ENCODE measurements around the gene ARL4C. TPM values are rescaled to one million over a fixed set of nuclear protein-coding genes. Genes with fewer than 3 reads are reported as not detected.

ARL4C gene
- 1 to 10 TPM; 6.6 to 7.8 TPM for total RNA-seq

GRCh38 chr2:234496835-234497593, at the start of gene ARL4C:
TSS of gene ARL4C (minus strand) at chr2:234497081. CDS start at chr2:234496586, 495 bp downstream.
- Histone ChIP-seq H3K4me1 (peaks cover 10% of the 10 kb centered on the region), H3K27me3 (no peaks in the 10 kb centered on the region), H3K27ac (peak within 1 kb of the TSS; percentile 13 to 84 (median 75)), H3K4me3 (peak within 1 kb of the TSS; percentile 43 to 54), H3K36me3 (replicated peaks in 1 of 2; ENCODE audit: insufficient read depth in 1 of 2, low read depth in 2 of 2) (no peaks in the 10 kb centered on the region), H3K9me3 (no peaks in the 10 kb centered on the region)
- TF ChIP-seq CTCF (IDR thresholded peaks at IDR 0.05) (no peak), POLR2A (IDR thresholded peaks at IDR 0.05) (peak; percentile 40 to 62 (median 49))
- ATAC-seq (peak; percentile 87), DNase-seq (peak; percentile 73 to 81 (median 76))
- WGBS, 2 donors, result 0 to 9% methylated on average over 4 to 52 of the region's 100 CpGs
- intact Hi-C loops (cut with DNase I), result loop anchor here (5.0 kb wide), 1 partner anchor 360 kb away; no protein-coding TSS in a partner anchor

GRCh38 chr2:234544659-234545611, 48.1 kb upstream of the ARL4C start:
- H3K27me3 ChIP-seq, result no peaks in the 10 kb centered on the region
- ATAC-seq, result peak; percentile 83
- intact Hi-C loops (cut with DNase I), result loop anchor here (10.0 kb wide), 1 partner anchor 410 kb away; no protein-coding TSS in a partner anchor

GRCh38 chr2:234542742-234543141, 45.9 kb upstream of the ARL4C start:
- intact Hi-C loops (cut with DNase I), result loop anchor here (10.0 kb wide), 1 partner anchor 408 kb away; no protein-coding TSS in a partner anchor
- WGBS, 2 donors, result 68 to 79% methylated on average over 11 of the region's 11 CpGs
- TF ChIP-seq CTCF (IDR thresholded peaks at IDR 0.05), result no peak
- TF ChIP-seq POLR2A (IDR thresholded peaks at IDR 0.05), result no peak
- DNase-seq (no peak), ATAC-seq (no peak)
- Histone ChIP-seq H3K36me3 (replicated peaks in 1 of 2; ENCODE audit: insufficient read depth in 1 of 2, low read depth in 2 of 2) (no peaks in the 10 kb centered on the region), H3K27me3 (no peaks in the 10 kb centered on the region), H3K4me1 (peaks cover 6% of the 10 kb centered on the region), H3K9me3 (no peaks in the 10 kb centered on the region), H3K27ac (no peak overlapping the region), H3K4me3 (no peak overlapping the region)

More at GRCh38 chr2:234544659-234545611, 48.1 kb upstream of the ARL4C start:
- 18 to 21% methylated on average over 24 of the region's 24 CpGs for WGBS, 2 donors
- H3K9me3 ChIP-seq, result no peaks in the 10 kb centered on the region
- no peak overlapping the region for H3K4me3 ChIP-seq
- peaks cover 6% of the 10 kb centered on the region for H3K4me1 ChIP-seq
- H3K36me3 ChIP-seq (replicated peaks in 1 of 2; ENCODE audit: insufficient read depth in 1 of 2, low read depth in 2 of 2), result no peaks in the 10 kb centered on the region
- peak; percentile 54 to 74 (median 70) for DNase-seq
- H3K27ac ChIP-seq, result no peak overlapping the region
- TF ChIP-seq POLR2A (IDR thresholded peaks at IDR 0.05) (no peak), CTCF (IDR thresholded peaks at IDR 0.05) (peak; percentile 71 to 89 (median 76))

- Histone ChIP-seq H3K36me3 (replicated peaks in 1 of 2; ENCODE audit: insufficient read depth in 1 of 2, low read depth in 2 of 2) (no peaks in the 10 kb centered on the region), H3K27me3 (no peaks in the 10 kb centered on the region), H3K9me3 (no peaks in the 10 kb centered on the region), H3K4me3 (no peak overlapping the region), H3K4me1 (no peaks in the 10 kb centered on the region), H3K27ac (no peak overlapping the region)
- no peak for TF ChIP-seq CTCF (IDR thresholded peaks at IDR 0.05)
- no peak for TF ChIP-seq POLR2A (IDR thresholded peaks at IDR 0.05)
- WGBS, 2 donors, result 60 to 73% methylated on average over 4 of the region's 4 CpGs
- intact Hi-C loops (cut with DNase I), result no loop called here
- no peak for ATAC-seq
- no peak for DNase-seq
These were observed 41.0 kb upstream of the ARL4C start for GRCh38 chr2:234537929-234538328.

Measured in body of pancreas (tissue), 4 donors.